RWPE1 (cell line): ENCODE results near the gene SLC32A1.
A peak's percentile ranks its signal among the peaks of the same experiment; 100 is the strongest.

Experiments
- CTCF ChIA-PET: fragments of 350-600 bp; sonication (Branson Sonifier 250); formaldehyde crosslinking; extraction: SDS; loops from one replicate; lab custom pipeline; 2021; lab: Yijun Ruan, JAX
- POLR2A ChIA-PET: fragments of 400-600 bp; formaldehyde crosslinking; extraction: SDS; loops from one replicate; lab custom pipeline; 2020; ENCODE audit warnings: antibody characterized with exemption; ENCODE audit not compliant: low non-redundant PET; lab: Yijun Ruan, JAX
- DNase-seq: peaks from one replicate; pipeline ENCODE4 v3.0.0; 2012; ENCODE audit warnings: low spot score
- H3K27ac ChIP-seq: fragments of 450-650 bp; 2 replicates; pipeline ENCODE4 v1.5.1; 2017
- CTCF ChIP-seq: fragments of 450-650 bp; conservative IDR thresholded peaks from 2 replicates; pipeline ENCODE4 v1.5.1; 2017; ENCODE audit warnings: low read depth, mild to moderate bottlenecking

The SLC32A1 gene

DNA sequence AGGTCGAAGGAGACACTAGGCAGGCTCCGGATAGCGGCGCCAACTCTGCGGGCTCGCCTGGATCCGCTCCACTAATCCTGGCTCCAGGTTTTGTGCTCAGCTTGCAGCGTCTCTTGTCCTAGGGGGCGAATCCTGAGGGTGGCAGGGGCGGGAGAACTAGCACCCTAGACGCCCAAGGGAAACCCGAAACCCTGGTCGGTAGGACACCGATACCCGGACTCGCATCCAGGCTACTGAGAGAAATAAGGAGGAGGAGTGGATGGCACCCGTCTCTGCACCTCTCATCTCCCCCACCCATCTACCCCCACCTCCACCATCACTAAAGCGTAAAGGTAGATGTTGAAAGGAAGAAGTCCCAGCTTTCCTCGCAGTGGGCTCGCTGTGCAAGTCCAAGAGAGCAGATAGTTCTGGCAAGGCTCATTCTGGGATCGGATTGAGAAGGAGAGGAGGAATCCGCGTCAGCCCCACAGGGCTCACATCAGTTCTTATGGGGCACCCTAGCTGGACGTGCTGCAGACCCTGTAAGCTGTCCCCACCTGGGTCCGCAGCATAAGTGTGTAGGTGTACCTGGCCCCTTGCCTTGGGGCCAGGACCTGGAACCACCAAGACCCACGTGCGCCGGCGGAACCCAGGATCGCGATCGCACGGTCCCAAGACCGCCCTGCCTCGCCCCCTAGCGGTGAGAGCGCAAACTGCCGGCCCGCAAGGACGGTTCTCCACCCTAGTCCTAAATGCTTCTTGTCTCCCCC is 6.9 kb downstream of the SLC32A1 start:
- POLR2A ChIA-PET = no interaction called here
- peak; percentile 87 for DNase-seq

DNA sequence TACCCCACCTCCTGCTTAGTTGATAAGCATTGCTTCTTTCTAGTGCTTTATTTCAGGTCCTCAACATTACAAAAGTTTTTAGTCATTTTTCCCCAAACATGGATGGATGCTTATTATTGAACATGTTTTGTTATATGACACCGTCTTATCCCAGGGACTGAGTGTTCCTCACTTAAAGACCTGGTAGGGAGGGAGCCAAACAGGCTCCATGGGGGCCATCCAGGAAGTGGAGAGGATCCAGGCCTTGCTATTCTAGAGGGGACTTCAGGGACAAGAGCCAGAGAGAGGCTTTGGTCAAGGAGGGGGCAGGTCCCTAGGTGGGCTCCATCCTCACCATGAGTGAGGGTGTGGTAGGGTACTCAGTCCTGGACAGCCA is 7.4 kb downstream of the SLC32A1 start:
- no peak; the same call in none of the 2 replicates for TF ChIP-seq CTCF
- no peak for DNase-seq
- no peak overlapping the region for H3K27ac ChIP-seq
- CTCF ChIA-PET = interaction anchor here (0.8 to 2.0 kb wide), 11 partner anchors 8 to 199 kb away, joined by 3 to 19 read pairs (median 7); partner anchors contain the start of gene ACTR5
- POLR2A ChIA-PET = no interaction called here

More for the DNA sequence above, 6.9 kb downstream of the SLC32A1 start:
- CTCF ChIA-PET = interaction anchor here (0.5 to 2.0 kb wide), 30 partner anchors 8 to 1006 kb away, joined by 3 to 19 read pairs (median 4); partner anchors contain the start of gene ACTR5
- TF ChIP-seq CTCF = peak; percentile 100
- no peak overlapping the region for H3K27ac ChIP-seq

GRCh38 chr20:38732981-38733380 is 8.7 kb downstream of the SLC32A1 start:
- ChIA-PET POLR2A (no interaction called here), CTCF (interaction anchor here (0.8 to 1.8 kb wide), 3 partner anchors 13 to 57 kb away, joined by 3 to 9 read pairs (median 3); no protein-coding TSS in a partner anchor)
- H3K27ac ChIP-seq = no peak overlapping the region
- TF ChIP-seq CTCF = no peak
- no peak for DNase-seq

GRCh38 chr20:38735172-38735571 is 10.9 kb downstream of the SLC32A1 start:
- POLR2A ChIA-PET = no interaction called here
- TF ChIP-seq CTCF = no peak
- no peak overlapping the region for H3K27ac ChIP-seq
- no peak for DNase-seq
- CTCF ChIA-PET = no interaction called here

- CTCF ChIA-PET = interaction anchor here (0.6 to 1.0 kb wide), 2 partner anchors 12 to 101 kb away, joined by 3 read pairs; no protein-coding TSS in a partner anchor
- H3K27ac ChIP-seq = no peak overlapping the region
- TF ChIP-seq CTCF = no peak
- no peak for DNase-seq
- POLR2A ChIA-PET = no interaction called here
These were observed 13.6 kb downstream of the SLC32A1 start for GRCh38 chr20:38737887-38738286.

- H3K27ac ChIP-seq = no peak overlapping the region
- DNase-seq = no peak
- TF ChIP-seq CTCF = no peak
- ChIA-PET POLR2A (no interaction called here), CTCF (interaction anchor here (2.0 kb wide), 1 partner anchor 15 kb away, joined by 10 read pairs; no protein-coding TSS in a partner anchor)
These were observed 21.5 kb downstream of the SLC32A1 start for GRCh38 chr20:38745757-38746156.
